ENCODE measurements around the gene MAPK7. TPM values are rescaled to one million over a fixed set of nuclear protein-coding genes. Genes with fewer than 3 reads are reported as not detected.

Gene MAPK7
- total RNA-seq, 4 donors from 2014 or later = 7.3 to 12.5 (median 10.4) TPM

GRCh38 chr17:19415311-19415710 is 37.0 kb downstream of the MAPK7 start:
- no peak for DNase-seq
- ATAC-seq = no peak

GRCh38 chr17:19415806-19416775 is 37.8 kb downstream of the MAPK7 start:
- no peaks in the 10 kb centered on the region for H3K36me3 ChIP-seq
- H3K4me1 ChIP-seq = no peaks in the 10 kb centered on the region
- no peak overlapping the region for H3K27ac ChIP-seq
- ATAC-seq = no peak
- DNase-seq = no peak
- TF ChIP-seq CTCF (IDR thresholded peaks at IDR 0.05 in 4 of 5, conservative IDR thresholded peaks at IDR 0.05 in 1 of 5) = no peak
- no peak for TF ChIP-seq POLR2A (IDR thresholded peaks at IDR 0.05)
- H3K4me3 ChIP-seq = no peak overlapping the region
- no peaks in the 10 kb centered on the region for H3K27me3 ChIP-seq
- in situ Hi-C loops (cut with MboI; ENCODE audit: low sequenced_read_pairs in 4 of 4) = no loop called here
- H3K9me3 ChIP-seq = no peaks in the 10 kb centered on the region
- intact Hi-C loops (cut with DNase I; ENCODE audit: low total_unique reads) = no loop called here

More at GRCh38 chr17:19415311-19415710, 37.0 kb downstream of the MAPK7 start:
- TF ChIP-seq CTCF (IDR thresholded peaks at IDR 0.05 in 4 of 5, conservative IDR thresholded peaks at IDR 0.05 in 1 of 5) = no peak
- TF ChIP-seq POLR2A (IDR thresholded peaks at IDR 0.05) = no peak
- Histone ChIP-seq H3K27me3 (no peaks in the 10 kb centered on the region), H3K36me3 (no peaks in the 10 kb centered on the region), H3K27ac (no peak overlapping the region), H3K4me1 (no peaks in the 10 kb centered on the region), H3K4me3 (no peak overlapping the region), H3K9me3 (no peaks in the 10 kb centered on the region)
- intact Hi-C loops (cut with DNase I; ENCODE audit: low total_unique reads) (no loop called here), in situ Hi-C loops (cut with MboI; ENCODE audit: low sequenced_read_pairs in 4 of 4) (no loop called here)

DNA sequence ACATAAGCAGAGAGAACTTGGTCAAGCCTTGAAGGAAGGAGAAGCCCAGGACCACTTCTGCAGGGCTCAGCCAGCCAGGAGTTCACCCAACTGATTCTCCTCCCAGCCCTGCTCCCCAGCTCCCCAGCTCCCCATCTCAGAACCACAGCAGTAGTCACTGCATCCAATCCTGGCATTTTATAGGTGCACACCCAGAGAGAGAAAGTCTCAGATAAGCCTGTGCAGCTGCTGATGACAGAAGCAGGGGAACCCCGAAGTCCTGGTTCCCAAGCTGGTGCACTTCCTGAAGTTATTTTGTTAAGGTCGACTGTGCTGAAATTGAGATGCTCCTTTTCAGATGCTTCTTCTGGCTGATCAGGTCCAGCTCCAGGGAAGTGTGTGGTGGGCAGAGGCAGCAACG is 39.3 kb downstream of the MAPK7 start:
- no peak overlapping the region for H3K4me3 ChIP-seq
- H3K4me1 ChIP-seq = no peaks in the 10 kb centered on the region
- H3K36me3 ChIP-seq = no peaks in the 10 kb centered on the region
- no peaks in the 10 kb centered on the region for H3K27me3 ChIP-seq
- intact Hi-C loops (cut with DNase I; ENCODE audit: low total_unique reads) = no loop called here
- no peaks in the 10 kb centered on the region for H3K9me3 ChIP-seq
- no peak overlapping the region for H3K27ac ChIP-seq
- no peak for TF ChIP-seq CTCF (IDR thresholded peaks at IDR 0.05 in 4 of 5, conservative IDR thresholded peaks at IDR 0.05 in 1 of 5)
- no peak for TF ChIP-seq POLR2A (IDR thresholded peaks at IDR 0.05)
- DNase-seq (no peak), ATAC-seq (no peak)
- in situ Hi-C loops (cut with MboI; ENCODE audit: low sequenced_read_pairs in 4 of 4) = no loop called here

DNA sequence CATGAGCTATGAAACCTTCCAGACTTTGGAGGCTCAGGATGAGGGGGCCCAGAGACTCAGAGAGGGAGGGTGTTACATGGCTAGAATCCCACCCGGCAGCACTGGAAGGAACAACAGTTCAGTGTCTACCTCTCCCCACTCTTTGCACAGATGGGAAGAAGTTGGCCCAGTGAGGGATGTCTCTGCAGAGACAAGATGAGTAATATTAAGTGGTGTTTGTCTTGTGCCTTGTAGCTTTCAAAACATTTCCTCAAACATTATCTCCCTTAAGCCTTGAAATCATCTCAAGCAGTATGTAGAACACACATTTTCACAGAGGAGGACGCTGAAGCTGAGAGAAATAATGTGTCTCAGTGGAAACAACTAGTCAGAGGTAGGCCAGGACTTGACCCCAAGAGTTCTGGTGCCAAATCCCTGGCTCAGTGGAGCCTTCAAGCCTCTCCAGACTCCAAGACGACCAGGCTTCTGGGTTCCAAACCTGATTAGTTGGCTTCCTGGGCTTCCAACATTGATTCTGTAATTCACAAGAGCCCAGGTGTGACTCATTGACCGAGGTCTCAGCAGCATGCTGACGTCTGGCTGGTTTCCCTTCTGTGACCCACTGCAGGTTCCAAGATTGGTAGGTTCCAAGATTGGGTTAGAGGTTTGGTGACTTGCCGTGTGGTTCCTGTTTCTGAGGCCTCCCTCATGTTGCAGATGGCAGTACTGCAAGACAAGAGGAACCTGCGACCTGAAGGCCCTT is 40.1 kb downstream of the MAPK7 start:
- intact Hi-C loops (cut with DNase I; ENCODE audit: low total_unique reads) = no loop called here
- H3K4me1 ChIP-seq = no peaks in the 10 kb centered on the region
- DNase-seq (no peak), ATAC-seq (peak in 1 of 2 donors; percentile 30)
- H3K4me3 ChIP-seq = no peak overlapping the region
- no peak for TF ChIP-seq POLR2A (IDR thresholded peaks at IDR 0.05)
- TF ChIP-seq CTCF (IDR thresholded peaks at IDR 0.05 in 4 of 5, conservative IDR thresholded peaks at IDR 0.05 in 1 of 5) = no peak
- peak overlapping the region in 2 of 4 donors; percentile 10 to 19 for H3K27ac ChIP-seq
- no peaks in the 10 kb centered on the region for H3K9me3 ChIP-seq
- no peaks in the 10 kb centered on the region for H3K27me3 ChIP-seq
- no peaks in the 10 kb centered on the region for H3K36me3 ChIP-seq
- in situ Hi-C loops (cut with MboI; ENCODE audit: low sequenced_read_pairs in 4 of 4) = no loop called here

All from gastrocnemius medialis (tissue), 4 donors.